GM12874 (cell line): Measurements from ENCODE around the gene DCAF8.

Source experiments
- TF ChIP-seq, protein P1 (sequence below): IDR thresholded peaks from 2 replicates; pipeline ENCODE4 v1.5.1; 2011; ENCODE audit warnings: low read depth, mild to moderate bottlenecking, control low read depth, low read length, moderate library complexity; ENCODE audit not compliant: insufficient read depth

The DCAF8 gene

DNA sequence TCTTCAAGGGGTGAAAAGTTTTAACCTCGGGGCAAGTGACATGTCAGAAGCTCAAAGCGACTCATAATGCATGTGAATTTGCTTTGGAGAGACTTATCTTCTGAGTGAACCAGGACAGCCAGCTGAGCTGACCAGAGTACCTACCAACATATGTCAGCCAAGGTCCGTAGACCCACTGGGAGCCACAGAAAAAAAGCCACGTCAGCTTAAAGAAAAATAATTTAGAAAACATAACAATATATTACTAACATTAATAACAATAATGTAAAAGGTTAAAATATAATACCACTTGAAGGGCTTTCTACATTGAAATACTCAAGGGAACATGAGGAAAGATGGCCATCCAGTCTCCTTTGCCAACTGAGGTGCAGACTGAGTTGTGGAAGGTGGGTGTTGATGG is 15.6 kb upstream of the DCAF8 start:
- TF ChIP-seq, protein P1, sequence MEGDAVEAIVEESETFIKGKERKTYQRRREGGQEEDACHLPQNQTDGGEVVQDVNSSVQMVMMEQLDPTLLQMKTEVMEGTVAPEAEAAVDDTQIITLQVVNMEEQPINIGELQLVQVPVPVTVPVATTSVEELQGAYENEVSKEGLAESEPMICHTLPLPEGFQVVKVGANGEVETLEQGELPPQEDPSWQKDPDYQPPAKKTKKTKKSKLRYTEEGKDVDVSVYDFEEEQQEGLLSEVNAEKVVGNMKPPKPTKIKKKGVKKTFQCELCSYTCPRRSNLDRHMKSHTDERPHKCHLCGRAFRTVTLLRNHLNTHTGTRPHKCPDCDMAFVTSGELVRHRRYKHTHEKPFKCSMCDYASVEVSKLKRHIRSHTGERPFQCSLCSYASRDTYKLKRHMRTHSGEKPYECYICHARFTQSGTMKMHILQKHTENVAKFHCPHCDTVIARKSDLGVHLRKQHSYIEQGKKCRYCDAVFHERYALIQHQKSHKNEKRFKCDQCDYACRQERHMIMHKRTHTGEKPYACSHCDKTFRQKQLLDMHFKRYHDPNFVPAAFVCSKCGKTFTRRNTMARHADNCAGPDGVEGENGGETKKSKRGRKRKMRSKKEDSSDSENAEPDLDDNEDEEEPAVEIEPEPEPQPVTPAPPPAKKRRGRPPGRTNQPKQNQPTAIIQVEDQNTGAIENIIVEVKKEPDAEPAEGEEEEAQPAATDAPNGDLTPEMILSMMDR, result no peak

DNA sequence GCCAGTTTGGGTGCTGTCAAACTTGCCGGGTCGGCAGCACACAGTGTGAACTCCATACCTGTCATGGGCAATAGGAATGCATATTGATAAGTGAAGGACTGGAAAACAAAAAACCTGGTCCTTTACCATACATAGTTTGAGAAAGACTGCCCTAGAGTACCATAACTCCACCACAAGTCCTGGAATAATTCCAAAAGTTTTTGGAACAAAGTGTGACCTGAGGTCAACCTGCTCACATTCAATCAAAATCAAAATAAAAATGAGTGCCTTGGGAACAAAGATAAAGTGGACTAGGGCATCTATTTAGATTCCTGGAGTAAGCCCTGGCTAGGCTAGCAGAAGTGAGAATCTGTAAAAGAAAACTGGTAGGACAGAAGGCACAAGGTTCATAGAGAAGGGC is 15.0 kb upstream of the DCAF8 start:
- TF ChIP-seq, protein P1, result no peak

DNA sequence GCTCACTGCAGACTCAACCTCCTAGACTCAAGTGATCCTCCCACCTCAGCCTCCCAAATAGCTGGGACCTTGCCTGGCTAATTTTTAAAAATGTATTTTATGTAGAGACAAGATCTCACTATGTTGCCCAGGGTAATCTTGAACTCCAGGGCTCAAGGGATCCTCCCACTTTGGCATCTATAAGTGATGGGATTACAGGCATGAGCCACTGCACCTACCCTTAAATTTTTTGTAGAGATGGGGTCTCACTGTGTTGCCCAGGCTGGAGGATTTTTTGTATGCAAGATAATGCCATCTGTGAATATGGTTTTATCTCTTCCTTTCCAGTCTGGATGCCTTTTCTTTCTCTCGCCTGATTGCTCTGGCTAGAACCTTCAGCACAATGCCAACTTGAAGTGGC is 8.7 kb upstream of the DCAF8 start:
- TF ChIP-seq, protein P1, result no peak

DNA sequence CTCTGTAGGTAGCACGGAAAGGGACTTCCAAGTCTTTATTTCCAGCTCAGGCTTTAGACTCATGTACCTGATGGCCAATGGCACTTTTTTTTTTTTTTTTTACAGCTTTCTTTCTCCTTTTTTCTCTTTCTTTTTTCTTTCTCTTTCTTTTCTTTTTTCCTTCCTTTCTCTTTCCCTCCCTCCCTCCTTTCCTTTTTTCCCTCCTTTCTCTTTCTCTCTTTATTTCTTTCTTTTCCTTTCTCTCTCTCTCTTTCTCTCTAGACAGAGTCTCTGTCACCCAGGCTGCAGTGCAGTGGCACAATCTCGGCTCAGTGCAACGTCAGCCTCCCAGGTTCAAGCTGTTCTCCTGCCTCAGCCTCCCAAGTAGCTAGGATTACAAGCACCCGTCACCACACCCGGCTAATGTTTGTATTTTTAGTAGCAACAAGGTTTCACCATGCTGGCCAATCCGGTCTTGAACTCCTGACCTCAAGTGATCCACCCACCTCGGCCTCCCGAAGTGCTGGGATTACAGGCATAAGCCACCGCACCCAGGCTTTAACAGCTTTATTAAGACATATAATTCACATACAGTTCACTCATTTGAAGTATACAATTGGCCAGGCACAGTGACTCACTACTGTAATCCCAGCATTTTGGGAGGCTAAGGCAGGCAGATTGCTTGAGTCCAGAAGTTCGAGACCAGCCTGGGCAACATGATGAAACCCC is 5.1 kb upstream of the DCAF8 start:
- TF ChIP-seq, protein P1, result no peak

DNA sequence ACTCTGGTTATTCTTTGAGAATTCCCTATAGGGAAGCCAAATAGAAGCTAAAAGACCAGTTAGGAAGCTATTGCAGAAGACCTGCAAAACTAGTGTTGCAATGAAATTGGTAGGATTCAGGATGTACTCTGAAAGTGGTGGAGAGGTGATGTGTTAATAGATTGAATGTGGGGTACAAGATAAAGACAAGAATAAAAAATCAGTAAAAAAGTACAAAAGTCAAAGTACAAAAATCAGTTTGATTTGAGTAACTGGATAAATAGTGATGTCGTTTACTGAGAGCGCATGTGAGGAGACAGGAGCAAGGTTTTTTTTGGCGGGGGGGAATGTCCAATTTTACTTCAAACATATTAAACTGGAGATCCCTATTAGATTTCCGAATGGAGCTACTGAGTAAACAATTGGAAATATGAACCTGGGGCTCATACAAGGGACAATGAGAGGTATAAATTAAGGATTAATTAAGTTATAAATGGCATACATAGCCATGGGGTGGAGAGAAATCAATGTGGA is 2.5 kb upstream of the DCAF8 start:
- TF ChIP-seq, protein P1, result no peak

DNA sequence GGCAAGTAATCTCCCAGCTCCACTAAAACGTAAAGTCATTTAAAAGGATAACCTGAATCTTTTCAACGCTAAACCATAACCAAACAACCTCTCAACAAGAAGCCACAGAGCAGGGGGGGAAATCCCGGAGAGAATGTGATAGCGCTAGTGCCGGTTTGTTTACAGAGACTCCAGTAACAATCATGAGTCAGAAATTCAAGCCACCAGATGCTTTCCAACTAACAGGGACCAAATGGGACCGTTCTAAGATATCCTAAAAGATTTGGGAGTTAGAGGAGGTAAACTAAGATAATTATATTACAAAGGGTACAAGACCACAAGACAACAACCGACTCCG is 825 bp downstream of the DCAF8 start:
- TF ChIP-seq, protein P1, result no peak

DNA sequence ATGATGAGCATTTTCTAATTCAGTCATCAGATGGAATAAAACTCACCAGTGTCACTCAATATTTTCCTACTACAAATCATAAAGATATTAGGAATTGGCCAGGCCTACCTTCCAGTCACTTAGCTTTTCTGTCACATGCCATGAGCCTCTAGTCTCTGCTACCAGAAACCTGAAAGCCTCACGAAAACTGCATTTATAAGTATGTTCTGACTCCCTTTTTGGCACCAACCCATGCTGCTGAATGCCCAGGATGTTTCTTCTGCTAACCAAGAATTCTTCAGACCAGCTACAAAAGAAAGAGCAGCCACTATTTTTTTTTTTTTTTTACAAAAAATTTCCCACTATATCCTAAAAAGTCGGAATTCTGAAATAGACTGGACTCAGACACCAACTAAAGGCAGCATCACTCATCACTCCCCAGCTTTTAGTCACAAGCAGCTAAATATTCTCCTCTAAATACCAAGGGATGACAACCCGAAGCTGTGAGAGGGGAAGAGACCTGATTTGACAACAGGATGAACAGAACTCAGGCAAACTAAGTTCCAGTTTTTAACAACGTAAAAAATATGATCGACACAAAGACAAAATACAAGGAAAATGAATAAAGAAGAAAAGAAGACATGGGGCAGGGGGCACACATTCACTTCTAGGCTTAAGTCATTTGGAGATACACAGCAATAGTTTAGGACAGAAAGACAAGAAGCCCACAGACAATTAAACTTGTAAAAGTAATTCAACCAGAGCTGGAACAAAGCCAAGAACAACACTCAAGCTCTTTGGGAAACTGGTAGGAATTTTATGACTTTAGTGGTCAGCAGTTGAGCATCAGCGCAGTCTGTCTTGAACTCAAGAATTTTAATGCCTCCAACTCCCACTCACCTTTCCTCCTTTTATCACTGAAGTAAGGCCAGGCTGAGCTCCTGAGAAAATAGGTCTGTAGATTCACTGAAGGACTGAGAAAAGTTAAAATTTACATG is 1.7 kb downstream of the DCAF8 start:
- TF ChIP-seq, protein P1, result no peak
